Suprapubic skin (tissue), 3 donors: ENCODE data around the gene ANXA3.

ENCODE experiments used
- POLR2AphosphoS5 ChIP-seq, 3 donors: sonication (generic); formaldehyde crosslinking; IDR thresholded peaks; one replicate each; pipeline ENCODE4 v1.6.1; 2017; ENCODE audit warnings: antibody characterized with exemption in 3 of 3
- TF ChIP-seq, protein P1 (sequence below), 2 donors: fragments of 200-600 bp in 1 of 2; fragments of 450-650 bp in 1 of 2; sonication (generic) in 1 of 2; IDR thresholded peaks; one replicate each; pipeline ENCODE4 v1.5.1; 2016 to 2019; ENCODE audit warnings: antibody characterized with exemption in 2 of 2, mild to moderate bottlenecking in 1 of 2, moderate library complexity in 1 of 2

DNA sequence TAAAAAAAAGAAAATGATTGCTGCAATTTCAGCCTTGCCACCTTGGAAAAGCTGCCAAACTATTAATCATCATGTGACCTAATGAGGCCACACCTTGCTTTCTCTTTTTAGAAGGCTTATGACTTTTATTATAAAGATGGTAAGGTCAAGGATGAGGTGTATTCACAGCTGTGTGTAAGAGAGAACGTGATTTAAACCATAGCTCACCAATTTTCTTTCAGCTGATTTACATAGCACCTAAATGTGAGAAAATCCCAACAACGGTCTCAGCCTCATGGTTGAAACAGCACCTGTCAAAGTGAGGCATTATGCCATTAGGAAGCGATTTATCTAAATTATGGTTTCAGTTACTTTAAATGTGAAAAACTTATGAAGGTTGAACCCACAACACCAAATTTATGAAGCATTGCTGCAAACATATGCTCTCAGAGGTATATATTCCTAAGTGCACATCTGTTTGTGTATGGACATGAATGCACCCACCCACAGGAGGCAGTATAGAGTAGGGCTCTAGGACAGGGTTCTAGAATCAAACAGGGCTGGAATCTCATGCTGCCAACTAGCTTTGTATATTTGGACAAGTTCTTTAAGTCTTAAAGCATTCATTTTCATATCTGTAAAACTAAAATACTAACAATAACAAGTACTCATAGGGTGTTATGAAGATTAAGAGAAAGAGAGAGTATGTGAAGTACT, 40.7 kb downstream of the ANXA3 start:
- TF ChIP-seq, protein P1, sequence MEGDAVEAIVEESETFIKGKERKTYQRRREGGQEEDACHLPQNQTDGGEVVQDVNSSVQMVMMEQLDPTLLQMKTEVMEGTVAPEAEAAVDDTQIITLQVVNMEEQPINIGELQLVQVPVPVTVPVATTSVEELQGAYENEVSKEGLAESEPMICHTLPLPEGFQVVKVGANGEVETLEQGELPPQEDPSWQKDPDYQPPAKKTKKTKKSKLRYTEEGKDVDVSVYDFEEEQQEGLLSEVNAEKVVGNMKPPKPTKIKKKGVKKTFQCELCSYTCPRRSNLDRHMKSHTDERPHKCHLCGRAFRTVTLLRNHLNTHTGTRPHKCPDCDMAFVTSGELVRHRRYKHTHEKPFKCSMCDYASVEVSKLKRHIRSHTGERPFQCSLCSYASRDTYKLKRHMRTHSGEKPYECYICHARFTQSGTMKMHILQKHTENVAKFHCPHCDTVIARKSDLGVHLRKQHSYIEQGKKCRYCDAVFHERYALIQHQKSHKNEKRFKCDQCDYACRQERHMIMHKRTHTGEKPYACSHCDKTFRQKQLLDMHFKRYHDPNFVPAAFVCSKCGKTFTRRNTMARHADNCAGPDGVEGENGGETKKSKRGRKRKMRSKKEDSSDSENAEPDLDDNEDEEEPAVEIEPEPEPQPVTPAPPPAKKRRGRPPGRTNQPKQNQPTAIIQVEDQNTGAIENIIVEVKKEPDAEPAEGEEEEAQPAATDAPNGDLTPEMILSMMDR (IDR thresholded peaks at IDR 0.05): no peak
- TF ChIP-seq POLR2AphosphoS5 (IDR thresholded peaks at IDR 0.05): no peak
